Suprapubic skin (tissue), 4 donors: ENCODE results near the gene SEPTIN5. TPM values are rescaled to one million over a fixed set of nuclear protein-coding genes. Genes with fewer than 3 reads are reported as not detected.

Experiments used
- DNase-seq, 2 donors: peaks; one replicate each; pipeline ENCODE4 v3.0.0-alpha.2; 2019; ENCODE audit warnings: low spot score in 2 of 2
- H3K27ac ChIP-seq: fragments of 200-600 bp; sonication (generic); one replicate; pipeline ENCODE4 v1.5.1; 2019
- H3K27me3 ChIP-seq: fragments of 200-600 bp; sonication (generic); one replicate; pipeline ENCODE4 v1.5.1; 2019
- H3K36me3 ChIP-seq: fragments of 200-600 bp; sonication (generic); one replicate; pipeline ENCODE4 v1.5.1; 2019
- H3K4me1 ChIP-seq: fragments of 200-600 bp; sonication (generic); one replicate; pipeline ENCODE4 v1.5.1; 2019
- H3K4me3 ChIP-seq: fragments of 200-600 bp; sonication (generic); one replicate; pipeline ENCODE4 v1.5.1; 2019; ENCODE audit warnings: mild to moderate bottlenecking
- H3K9me3 ChIP-seq: fragments of 200-600 bp; sonication (generic); one replicate; pipeline ENCODE4 v1.5.1; 2019
- CTCF ChIP-seq, 2 donors: fragments of 200-600 bp in 1 of 2; fragments of 450-650 bp in 1 of 2; sonication (generic) in 1 of 2; IDR thresholded peaks; one replicate each; pipeline ENCODE4 v1.5.1; 2016 to 2019; ENCODE audit warnings: antibody characterized with exemption in 2 of 2, mild to moderate bottlenecking in 1 of 2, moderate library complexity in 1 of 2
- EP300 ChIP-seq: sonication (generic); formaldehyde crosslinking; IDR thresholded peaks from one replicate; pipeline ENCODE4 v1.6.1; 2017; ENCODE audit warnings: antibody characterized with exemption
- POLR2A ChIP-seq, 2 donors: fragments of 450-650 bp; IDR thresholded peaks; one replicate each; pipeline ENCODE4 v1.6.1; 2017; ENCODE audit warnings: antibody characterized with exemption in 2 of 2, mild to moderate bottlenecking in 2 of 2, moderate library complexity in 2 of 2
- POLR2AphosphoS5 ChIP-seq, 3 donors: sonication (generic); formaldehyde crosslinking; IDR thresholded peaks; one replicate each; pipeline ENCODE4 v1.6.1; 2017; ENCODE audit warnings: antibody characterized with exemption in 3 of 3
- WGBS: methylation state at CpG from one replicate; pipeline ENCODE4 v1.1.5; 2018; 5-methylcytosine and 5-hydroxymethylcytosine counted together
- total RNA-seq, 4 donors: library from RNA; depleted of rRNA; stranded (reverse); fragments of >200 nt; gene quantifications; one replicate each; pipeline ENCODE4 v1.1.0, GENCODE V29; 2016

The SEPTIN5 gene
- total RNA-seq, 4 donors from 2014 or later = 89.0 to 147 (median 129) TPM

GRCh38 chr22:19687561-19688300, 26.6 kb upstream of the SEPTIN5 start:
- no peaks in the 10 kb centered on the region for H3K9me3 ChIP-seq
- no peaks in the 10 kb centered on the region for H3K36me3 ChIP-seq
- peak overlapping the region; percentile 53 for H3K27ac ChIP-seq
- H3K4me1 ChIP-seq = peaks cover 54% of the 10 kb centered on the region
- TF ChIP-seq POLR2A (IDR thresholded peaks at IDR 0.05) (no peak), POLR2AphosphoS5 (IDR thresholded peaks at IDR 0.05) (no peak), CTCF (IDR thresholded peaks at IDR 0.05) (no peak), EP300 (no peak)
- 61% methylated on average over 11 of the region's 22 CpGs for whole genome bisulfite sequencing
- H3K4me3 ChIP-seq = no peak overlapping the region
- H3K27me3 ChIP-seq = peaks cover 12% of the 10 kb centered on the region
- peak in 1 of 2 donors; percentile 88 for DNase-seq

GRCh38 chr22:19688301-19689290, 25.7 kb upstream of the SEPTIN5 start:
- Histone ChIP-seq H3K9me3 (no peaks in the 10 kb centered on the region), H3K27me3 (peaks cover 9% of the 10 kb centered on the region), H3K27ac (peak overlapping the region; percentile 53), H3K4me3 (no peak overlapping the region), H3K36me3 (no peaks in the 10 kb centered on the region), H3K4me1 (peaks cover 54% of the 10 kb centered on the region)
- 57% methylated on average over 18 of the region's 21 CpGs for WGBS
- peak in 1 of 2 donors; percentile 70 for DNase-seq
- TF ChIP-seq POLR2AphosphoS5 (IDR thresholded peaks at IDR 0.05) (no peak), EP300 (no peak), CTCF (IDR thresholded peaks at IDR 0.05) (no peak), POLR2A (IDR thresholded peaks at IDR 0.05) (no peak)

- Histone ChIP-seq H3K36me3 (no peaks in the 10 kb centered on the region), H3K27me3 (peaks cover 9% of the 10 kb centered on the region), H3K9me3 (no peaks in the 10 kb centered on the region), H3K4me1 (peaks cover 54% of the 10 kb centered on the region), H3K27ac (peak overlapping the region; percentile 53), H3K4me3 (no peak overlapping the region)
- WGBS = 78% methylated on average over 12 of the region's 15 CpGs
- TF ChIP-seq EP300 (no peak), POLR2A (IDR thresholded peaks at IDR 0.05) (no peak), POLR2AphosphoS5 (IDR thresholded peaks at IDR 0.05) (no peak), CTCF (IDR thresholded peaks at IDR 0.05) (no peak)
- peak in 1 of 2 donors; percentile 61 for DNase-seq
Measured at GRCh38 chr22:19689408-19689807, 24.9 kb upstream of the SEPTIN5 start.

- Histone ChIP-seq H3K27ac (peak overlapping the region; percentile 70), H3K9me3 (no peaks in the 10 kb centered on the region), H3K4me1 (peaks cover 54% of the 10 kb centered on the region), H3K4me3 (peak overlapping the region; percentile 15), H3K36me3 (no peaks in the 10 kb centered on the region), H3K27me3 (peaks cover 9% of the 10 kb centered on the region)
- DNase-seq = peak in 1 of 2 donors; percentile 7
- TF ChIP-seq POLR2AphosphoS5 (IDR thresholded peaks at IDR 0.05) = no peak
- no peak for TF ChIP-seq POLR2A (IDR thresholded peaks at IDR 0.05)
- TF ChIP-seq CTCF (IDR thresholded peaks at IDR 0.05) = no peak
- no peak for TF ChIP-seq EP300
- 40% methylated on average over 9 of the region's 9 CpGs for WGBS
Measured at GRCh38 chr22:19691007-19691720, 23.1 kb upstream of the SEPTIN5 start.
